HepG2 (cell line): ENCODE results near the gene WDHD1. TPM values are rescaled to one million over a fixed set of nuclear protein-coding genes. Genes with fewer than 3 reads are reported as not detected.
A peak's percentile ranks its signal among the peaks of the same experiment; 100 is the strongest.

ENCODE experiments used
- ATAC-seq: fragments of 200-7000 bp; cut with Tn5 transposase; 3 replicates; pipeline ENCODE4 v1.9.1; 2020; ENCODE audit warnings: mild to moderate bottlenecking, moderate library complexity
- BruUV-seq: library from RNA; stranded (reverse); fragments of 400-500 nt; replicated peaks from 2 replicates; lab custom pipeline; 2021; lab: Mats Ljungman, UMichigan
- CTCF ChIA-PET: fragments of 300-600 bp; formaldehyde crosslinking; extraction: SDS; loops from one replicate; lab custom pipeline; 2021; ENCODE audit warnings: low total read pairs, inconsistent platforms, low intra/inter-chr PET ratio; lab: Yijun Ruan, JAX
- POLR2A ChIA-PET: fragments of 350-600 bp; sonication (Branson Sonifier 250); formaldehyde crosslinking; loops from one replicate; lab custom pipeline; 2020; ENCODE audit warnings: antibody characterized with exemption, inconsistent platforms; lab: Yijun Ruan, JAX
- DNase-seq: peaks from one replicate; pipeline ENCODE4 v3.0.0-alpha.2; 2015; ENCODE audit warnings: low spot score
- FAIRE-seq: peaks from 3 replicates; lab custom pipeline; 2011; peaks lifted over from hg19 to GRCh38; lab: Jason Lieb, UNC
- H2AFZ ChIP-seq: one replicate; pipeline ENCODE4 v1.6.1; 2011; ENCODE audit warnings: low read length, inconsistent platforms
- H3K27ac ChIP-seq: fragments of 300-600 bp; 3 replicates; pipeline ENCODE4 v1.8.0; 2011; ENCODE audit warnings: mixed run types, mild to moderate bottlenecking, mixed read lengths, low read length, inconsistent platforms; ENCODE audit not compliant: insufficient read depth; ENCODE audit errors: extremely low read length
- H3K27me3 ChIP-seq, 2 experiments: fragments of 200-600 bp in 1 of 2; 2 replicates in 1 of 2; 3 replicates in 1 of 2; pipeline versions ENCODE4 v1.6.0 to v1.8.0; 2011; ENCODE audit warnings: low read length in 2 of 2, mild to moderate bottlenecking in 2 of 2, moderate library complexity in 2 of 2, inconsistent platforms in 1 of 2; ENCODE audit not compliant: insufficient read depth in 2 of 2, control insufficient read depth in 1 of 2
- H3K36me3 ChIP-seq, 2 experiments: fragments of 200-600 bp in 1 of 2; replicated peaks in 1 of 2; 2 replicates in 1 of 2; 3 replicates in 1 of 2; pipeline versions ENCODE4 v1.5.1 to v1.8.0; 2011; ENCODE audit warnings: low read length in 2 of 2, inconsistent platforms in 1 of 2; ENCODE audit not compliant: insufficient read depth in 2 of 2, control insufficient read depth in 1 of 2
- H3K4me1 ChIP-seq: 2 replicates; pipeline ENCODE4 v1.5.1; 2012; ENCODE audit warnings: low read length, inconsistent platforms; ENCODE audit not compliant: insufficient read depth
- H3K4me2 ChIP-seq: 2 replicates; pipeline ENCODE4 v1.6.0; 2011; ENCODE audit warnings: low read depth, low read length, inconsistent platforms
- H3K4me3 ChIP-seq, 3 experiments: fragments of 200-600 bp in 1 of 3; sonication (generic), shearing (Covaris generic) in 1 of 3; replicated peaks in 1 of 3; 2 replicates each; pipeline ENCODE4 v1.5.1; 2011 to 2016; ENCODE audit warnings: low read length in 3 of 3, inconsistent platforms in 2 of 3, low read depth in 2 of 3, mild to moderate bottlenecking in 2 of 3, control low read depth in 1 of 3, mixed read lengths in 1 of 3; ENCODE audit not compliant: insufficient read depth in 1 of 3
- H3K79me2 ChIP-seq: one replicate; pipeline ENCODE4 v1.6.1; 2011; ENCODE audit warnings: low read length, inconsistent platforms; ENCODE audit not compliant: insufficient read depth
- H3K9ac ChIP-seq: 2 replicates; pipeline ENCODE4 v1.6.0; 2011; ENCODE audit warnings: mild to moderate bottlenecking, low read depth, low read length, inconsistent platforms; ENCODE audit not compliant: insufficient read depth
- H3K9me3 ChIP-seq: 2 replicates; pipeline ENCODE4 v1.5.1; 2012; ENCODE audit warnings: mild to moderate bottlenecking, low read length
- H4K20me1 ChIP-seq: 2 replicates; pipeline ENCODE4 v1.6.0; 2011; ENCODE audit warnings: inconsistent platforms, mild to moderate bottlenecking, low read length, moderate library complexity; ENCODE audit not compliant: insufficient read depth
- CENPBD1 ChIP-seq: sonication (generic); formaldehyde crosslinking; IDR thresholded peaks from 2 replicates; pipeline ENCODE4 v1.8.0; 2022; ENCODE audit warnings: missing genetic modification reagents, low read depth, mild to moderate bottlenecking, borderline replicate concordance
- DNMT1 ChIP-seq: sonication (generic); formaldehyde crosslinking; IDR thresholded peaks from 2 replicates; pipeline ENCODE4 v1.5.1; 2020; ENCODE audit warnings: mild to moderate bottlenecking, missing genetic modification reagents
- IKZF4 ChIP-seq: sonication (generic); formaldehyde crosslinking; IDR thresholded peaks from 2 replicates; pipeline ENCODE4 v1.5.1; 2020; ENCODE audit warnings: borderline replicate concordance, mild to moderate bottlenecking, low read depth, missing genetic modification reagents; ENCODE audit errors: not compliant biosample characterization
- IRF1 ChIP-seq: sonication (generic); formaldehyde crosslinking; IDR thresholded peaks from 2 replicates; pipeline ENCODE4 v1.4.0; 2020; ENCODE audit warnings: low read depth, mild to moderate bottlenecking, missing genetic modification reagents
- MTA1 ChIP-seq: sonication (generic); formaldehyde crosslinking; IDR thresholded peaks from 2 replicates; pipeline ENCODE4 v1.4.0; 2020; ENCODE audit warnings: missing genetic modification reagents, mild to moderate bottlenecking, borderline replicate concordance
- POGZ ChIP-seq: sonication (generic); formaldehyde crosslinking; IDR thresholded peaks from 2 replicates; pipeline ENCODE4 v1.4.0; 2020; ENCODE audit warnings: mild to moderate bottlenecking, missing genetic modification reagents
- SMARCC2 ChIP-seq: fragments of 450-650 bp; IDR thresholded peaks from 2 replicates; pipeline ENCODE4 v1.6.1; 2017; ENCODE audit warnings: antibody characterized with exemption, mild to moderate bottlenecking
- ZBTB4 ChIP-seq: sonication (generic); formaldehyde crosslinking; IDR thresholded peaks from 2 replicates; pipeline ENCODE4 v1.4.0; 2020; ENCODE audit warnings: missing genetic modification reagents, mild to moderate bottlenecking, borderline replicate concordance
- ZBTB42 ChIP-seq: sonication (generic); formaldehyde crosslinking; IDR thresholded peaks from 2 replicates; pipeline ENCODE4 v1.5.0; 2020; ENCODE audit warnings: mild to moderate bottlenecking, missing genetic modification reagents
- ZFP37 ChIP-seq: sonication (generic); formaldehyde crosslinking; IDR thresholded peaks from 2 replicates; pipeline ENCODE4 v1.4.0; 2020; ENCODE audit warnings: missing genetic modification reagents, borderline replicate concordance
- ZFY ChIP-seq: sonication (generic); formaldehyde crosslinking; IDR thresholded peaks from 2 replicates; pipeline ENCODE4 v1.4.0; 2020; ENCODE audit warnings: missing genetic modification reagents
- ZNF232 ChIP-seq: sonication (generic); formaldehyde crosslinking; IDR thresholded peaks from 2 replicates; pipeline ENCODE4 v1.4.0; 2020; ENCODE audit warnings: missing genetic modification reagents, borderline replicate concordance
- ZNF652 ChIP-seq: IDR thresholded peaks from 2 replicates; pipeline ENCODE4 v1.6.1; 2016; ENCODE audit warnings: low read depth, borderline replicate concordance
- ZNF746 ChIP-seq: sonication (generic); formaldehyde crosslinking; IDR thresholded peaks from 2 replicates; pipeline ENCODE4 v1.8.0; 2022; ENCODE audit warnings: mild to moderate bottlenecking, missing genetic modification reagents
- ZNF75D ChIP-seq: sonication (generic); formaldehyde crosslinking; IDR thresholded peaks from 2 replicates; pipeline ENCODE4 v1.8.1; 2023; ENCODE audit warnings: missing genetic modification reagents, mild to moderate bottlenecking, borderline replicate concordance
- WGBS: methylation state at CpG from one replicate; pipeline ENCODE4 v1.1.6; 2017; ENCODE audit warnings: low lambda C conversion rate; 5-methylcytosine and 5-hydroxymethylcytosine counted together
- in situ Hi-C: cut with HindIII; loops from 2 replicates; pipeline ENCODE4 v1.10.0; 2017; ENCODE audit warnings: low pct_unique_long_range_greater_than_20kb; ENCODE audit not compliant: extremely low pct_ligation_motif_present
- intact Hi-C: fragments of 100-400 bp; cut with micrococcal nuclease; formaldehyde crosslinking; loops from one replicate; pipeline ENCODE4 v1.10.0; 2022; ENCODE audit not compliant: unreplicated experiment
- polyA plus RNA-seq, 8 experiments: library from polyadenylated mRNA; depleted of rRNA in 3 of 8; stranded (reverse) in 7 of 8; unstranded in 1 of 8; fragments of >200 nt; fragmentation: Illumina TruSeq in 4 of 8; extraction: Trizol in 4 of 8; gene quantifications; 2 replicates each; pipeline versions ENCODE4 v1.2.1 to v1.2.3, GENCODE V29; 2011 to 2016; ENCODE audit warnings: low read depth in 4 of 8, missing spikeins in 1 of 8, mixed read lengths in 1 of 8; ENCODE audit not compliant: insufficient read depth in 1 of 8
- total RNA-seq, 5 experiments: library from RNA; depleted of rRNA; stranded (reverse); fragments of >200 nt; fragmentation: Illumina TruSeq; extraction: Trizol; gene quantifications; 2 replicates each; pipeline ENCODE4 v1.2.3, GENCODE V29; 2016; ENCODE audit warnings: low read depth in 1 of 5

The WDHD1 gene
- total and polyA plus RNA-seq, 2 of the 13 experiments (the other 11 are each of a cell fraction or from before 2014, with no cell fraction given), result 5.5 to 27.5 TPM

GRCh38 chr14:54889919-54890318 lies 137.0 kb downstream of the WDHD1 start:
- ChIA-PET POLR2A (interaction anchor here (0.6 kb wide), 1 partner anchor 11 kb away, joined by 5 read pairs; no protein-coding TSS in a partner anchor), CTCF (no interaction called here)
- peak overlapping the region; percentile 4 for H3K27ac ChIP-seq
- H3K4me1 ChIP-seq, result peaks cover 33% of the 10 kb centered on the region
- in situ Hi-C loops, result no loop called here
- ATAC-seq (no peak), DNase-seq (no peak), FAIRE-seq (no peak)
- no peaks in the 10 kb centered on the region for H3K27me3 ChIP-seq
- WGBS, result 97% methylated on average over 8 of the region's 8 CpGs
- H3K9ac ChIP-seq, result no peak overlapping the region
- H3K4me2 ChIP-seq, result no peak overlapping the region
- intact Hi-C loops, result loop anchor here (5.0 kb wide), 1 partner anchor 83 kb away; no protein-coding TSS in a partner anchor
- no TSS peak for BruUV-seq
- TF ChIP-seq IKZF4 (CRISPR knock-in tag) (no peak), ZBTB4 (CRISPR knock-in tag) (no peak), IRF1 (CRISPR knock-in tag) (no peak), ZFY (CRISPR knock-in tag) (no peak), ZNF232 (CRISPR knock-in tag) (no peak), ZNF746 (no peak), SMARCC2 (no peak), CENPBD1 (no peak), ZFP37 (no peak), ZNF75D (CRISPR knock-in tag) (no peak), ZBTB42 (CRISPR knock-in tag) (no peak), POGZ (CRISPR knock-in tag) (no peak), DNMT1 (no peak), MTA1 (CRISPR knock-in tag) (no peak), ZNF652 (CRISPR knock-in tag) (no peak)
- peaks cover 0 to 7% of the 10 kb centered on the region in 2 experiments; a peak in 3 of 5 replicates for H3K36me3 ChIP-seq
- peaks cover 63% of the 10 kb centered on the region for H3K79me2 ChIP-seq
- no peaks in the 10 kb centered on the region for H3K9me3 ChIP-seq
- no peak overlapping the region for H2AFZ ChIP-seq
- no peaks in the 10 kb centered on the region for H4K20me1 ChIP-seq
- no peak overlapping the region for H3K4me3 ChIP-seq
